Stomach (tissue), 4 donors: Measurements from ENCODE around the gene ZDHHC8.

Experiments used
- CTCF ChIP-seq, 7 experiments: fragments of 450-650 bp in 4 of 7; fragments of 200-600 bp in 3 of 7; sonication (generic) in 3 of 7; IDR thresholded peaks; one replicate each; pipeline ENCODE4 v1.5.1; 2016 to 2019; ENCODE audit warnings: antibody characterized with exemption in 7 of 7, control low read depth in 2 of 7, mild to moderate bottlenecking in 1 of 7
- EP300 ChIP-seq: sonication (generic); formaldehyde crosslinking; IDR thresholded peaks from one replicate; pipeline ENCODE4 v1.6.1; 2017; ENCODE audit warnings: antibody characterized with exemption
- POLR2A ChIP-seq, 4 donors: fragments of 450-650 bp; IDR thresholded peaks; one replicate each; pipeline ENCODE4 v1.6.1; 2016; ENCODE audit warnings: antibody characterized with exemption in 4 of 4, control low read depth in 2 of 4, mild to moderate bottlenecking in 1 of 4, moderate library complexity in 1 of 4
- POLR2AphosphoS5 ChIP-seq, 3 donors: sonication (generic); formaldehyde crosslinking; IDR thresholded peaks; one replicate each; pipeline ENCODE4 v1.6.1; 2016; ENCODE audit warnings: antibody characterized with exemption in 3 of 3

GRCh38 chr22:20169253-20169822 lies 37.7 kb downstream of the ZDHHC8 start:
- TF ChIP-seq CTCF (IDR thresholded peaks at IDR 0.05) (no peak), POLR2AphosphoS5 (IDR thresholded peaks at IDR 0.05) (no peak), EP300 (no peak), POLR2A (IDR thresholded peaks at IDR 0.05) (no peak)
